Stimulated activated CD8-positive, alpha-beta memory T cell treated with anti-CD3 and anti-CD28 coated beads, Interleukin-7, amount 100 ng/mL, for 1 hour (primary cell): ENCODE measurements around the gene CRYGS.
"Not testable (repeated sequence)": the region's sequence is repeated elsewhere in the genome, so short reads cannot be mapped to it uniquely, and the experiment has no call there.

Source experiments
- DNase-seq, 2 donors: peaks; one replicate each; pipeline ENCODE4 v3.0.0-alpha.2; 2020; ENCODE audit warnings: low read depth in 2 of 2

CRYGS gene

DNA sequence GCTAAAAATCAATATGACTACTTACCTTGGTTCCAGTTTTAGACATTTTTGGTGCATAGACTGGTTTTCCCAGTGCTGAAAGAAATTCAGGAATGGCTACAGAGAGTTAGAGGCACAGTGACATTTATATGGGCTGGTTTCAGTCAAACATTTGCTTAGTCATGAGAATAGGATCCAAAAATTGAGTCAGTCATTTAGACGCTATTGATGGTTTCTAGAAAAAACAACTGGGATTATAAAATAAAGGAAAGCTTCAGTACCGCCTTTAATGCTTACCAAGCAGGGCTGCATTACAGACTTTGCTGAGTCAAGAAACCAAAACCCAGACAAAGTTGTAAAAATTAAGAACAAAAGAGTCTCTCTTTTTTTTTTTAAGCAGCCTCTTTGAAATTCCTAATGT, at the start of gene CRYGS:
Gene CRYGS, minus strand, starts transcription at position 100 of the 400 bp plus-strand sequence. Its CDS starts 54 bp downstream, at position 46.
- no peak for DNase-seq

DNA sequence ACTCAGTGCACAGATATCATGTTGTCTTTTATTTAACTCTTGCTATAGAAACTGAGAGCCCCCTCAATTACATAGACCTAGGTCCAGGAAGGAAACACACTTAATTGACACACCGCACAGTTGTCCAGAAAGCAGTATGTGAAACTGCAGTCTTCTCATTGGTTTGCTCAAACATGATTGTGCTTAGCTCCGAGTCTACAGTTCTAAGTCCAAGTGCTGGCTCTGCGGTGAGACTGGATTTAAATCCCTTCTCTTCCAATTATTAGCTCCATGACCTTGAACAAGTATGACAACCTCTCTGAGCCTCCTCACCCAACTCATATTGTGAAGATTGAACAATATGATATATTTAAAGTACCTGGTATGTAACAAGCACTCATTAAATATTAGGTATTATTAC, 49.7 kb upstream of the CRYGS start:
- no peak for DNase-seq

DNA sequence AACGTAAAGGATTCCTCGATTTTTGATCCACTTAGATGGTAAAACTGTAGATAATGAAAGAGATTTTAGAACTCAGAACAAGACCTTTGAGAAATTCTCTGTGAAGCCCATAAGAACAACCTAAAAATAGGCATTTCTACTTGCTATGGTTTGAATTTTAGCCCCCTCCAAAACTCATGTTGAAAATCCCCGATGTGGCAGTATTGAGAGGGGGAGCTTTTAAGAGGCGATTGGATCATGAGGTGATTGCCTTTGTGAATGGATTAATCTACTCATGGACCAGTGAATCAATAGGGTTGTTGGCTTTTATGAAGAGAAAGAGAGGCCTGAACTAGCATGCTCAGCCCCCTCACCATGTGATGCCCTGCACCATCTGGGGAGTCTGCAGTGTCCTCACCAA, 48.5 kb upstream of the CRYGS start:
- no peak for DNase-seq

DNA sequence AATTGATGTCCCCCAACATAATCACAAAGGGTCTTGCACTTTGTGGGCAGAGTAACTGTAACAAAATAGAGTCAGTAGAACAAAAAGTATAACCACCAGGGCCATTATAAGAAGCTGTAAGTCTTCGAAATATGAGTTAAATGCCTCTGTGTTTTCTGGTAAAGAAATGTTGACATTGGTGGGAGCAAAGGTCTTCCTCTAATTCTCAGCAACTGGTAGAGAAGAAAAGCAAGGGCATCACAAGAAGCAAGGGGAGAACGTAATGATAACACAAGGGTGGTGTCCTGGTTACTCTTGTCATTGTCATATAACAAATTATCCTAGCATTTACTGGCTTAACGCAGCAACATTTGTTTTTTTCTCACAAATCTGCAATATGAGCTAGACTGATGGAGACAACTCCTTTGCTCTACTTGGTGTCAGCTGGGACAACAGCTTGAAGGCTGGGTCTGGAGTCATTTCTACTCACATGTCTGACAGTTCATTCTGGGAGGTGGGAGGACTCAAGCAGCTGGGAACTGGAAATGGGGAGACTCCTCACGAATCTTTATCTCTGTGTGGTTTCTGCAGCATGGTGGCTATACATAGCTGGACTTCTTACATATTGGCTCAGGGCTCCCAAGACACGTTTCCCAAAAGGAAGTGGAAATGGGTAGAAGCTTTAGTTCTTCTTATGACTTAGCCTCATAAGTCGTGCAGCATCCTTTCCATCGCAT, 46.6 kb upstream of the CRYGS start:
- DNase-seq, result no peak

DNA sequence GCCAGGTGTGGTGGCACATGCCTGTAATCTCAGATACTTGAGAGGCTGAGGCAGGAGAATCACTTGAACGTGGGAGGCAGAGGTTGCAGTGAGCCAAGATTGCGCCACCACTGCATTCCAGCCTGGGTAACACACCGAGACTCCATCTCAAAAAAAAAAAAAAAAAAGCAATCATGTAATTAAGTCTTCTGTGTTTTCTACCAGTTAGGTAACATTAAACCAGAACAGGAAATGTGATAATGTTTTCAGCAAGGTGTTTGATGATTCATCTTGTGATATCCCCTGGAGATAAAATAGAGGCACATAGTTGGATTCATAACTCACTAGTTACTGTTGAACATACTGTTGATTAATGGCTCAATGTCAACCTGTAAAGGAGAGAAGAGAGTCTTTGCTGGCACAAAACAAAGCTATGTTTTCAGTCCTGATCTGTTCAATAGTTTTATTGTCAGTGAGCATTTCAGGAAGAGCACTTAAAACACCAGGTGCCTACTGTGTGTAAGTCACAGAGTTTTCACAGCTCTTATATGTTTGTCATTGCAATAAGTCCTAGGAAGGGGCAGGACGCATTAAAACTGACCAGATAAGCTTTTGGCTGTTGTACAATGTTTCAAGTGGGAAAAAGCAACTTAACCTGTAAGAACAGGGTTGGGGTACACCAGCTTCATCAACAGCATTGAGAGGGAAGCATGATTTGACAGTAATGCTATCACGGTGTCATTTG, 45.8 kb upstream of the CRYGS start:
- DNase-seq, result no peak

DNA sequence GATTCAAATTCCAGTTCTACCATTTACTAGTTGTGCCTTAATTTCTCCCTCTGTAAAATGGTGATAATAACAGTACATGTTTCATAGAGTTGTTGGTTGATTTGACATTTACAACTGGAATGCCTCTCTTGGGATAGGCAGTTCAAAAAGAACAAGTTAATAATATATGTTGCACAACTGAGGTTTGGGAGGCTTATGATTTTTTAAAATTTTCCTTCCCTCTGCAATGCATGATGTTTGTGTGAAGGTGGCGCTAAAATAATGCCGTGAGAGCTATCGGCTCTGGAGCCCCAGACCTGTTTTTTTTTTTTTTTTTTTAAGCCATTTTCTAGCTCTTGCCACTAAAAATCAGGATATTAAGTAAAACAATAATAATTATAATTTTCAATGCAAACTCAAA, 44.9 kb upstream of the CRYGS start:
- DNase-seq, result no peak

DNA sequence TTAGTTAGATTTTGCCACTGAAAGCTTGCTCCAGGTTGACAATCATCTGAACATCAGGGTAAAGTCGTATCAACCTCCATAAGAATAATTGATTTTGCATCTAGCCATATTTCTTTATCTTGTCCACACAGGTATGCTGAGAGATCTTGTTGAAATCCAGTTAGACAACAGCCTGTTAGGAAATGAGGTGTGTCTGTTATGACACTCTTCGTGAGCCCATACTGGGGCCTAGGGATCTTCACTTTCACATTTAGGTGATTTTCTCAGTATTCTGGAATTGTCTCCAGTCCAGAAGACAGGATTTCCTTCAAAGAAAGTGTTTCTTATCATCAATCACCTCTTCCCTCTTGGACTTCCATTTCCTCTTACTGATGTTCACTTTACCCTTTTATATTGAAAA, 44.5 kb upstream of the CRYGS start:
- no peak for DNase-seq

DNA sequence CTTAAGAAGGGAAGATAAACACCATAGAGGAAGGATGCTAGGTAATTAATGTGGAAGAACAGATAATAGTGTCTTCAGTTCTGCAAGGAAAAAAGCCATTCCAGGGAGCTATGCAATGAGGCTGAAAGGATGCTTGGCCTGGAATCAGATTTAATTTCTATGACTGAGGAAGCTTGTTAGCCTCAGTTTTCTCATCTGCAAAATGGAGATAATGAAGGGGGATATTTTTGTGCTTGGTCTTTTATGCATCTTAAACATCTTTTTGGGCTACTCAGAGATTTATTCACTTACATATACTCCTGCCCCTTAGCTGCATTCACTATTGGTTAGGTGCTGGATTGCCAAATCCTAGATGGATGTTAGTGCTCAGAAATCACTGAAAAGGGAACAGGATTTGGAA, 43.0 kb upstream of the CRYGS start:
- no peak for DNase-seq

DNA sequence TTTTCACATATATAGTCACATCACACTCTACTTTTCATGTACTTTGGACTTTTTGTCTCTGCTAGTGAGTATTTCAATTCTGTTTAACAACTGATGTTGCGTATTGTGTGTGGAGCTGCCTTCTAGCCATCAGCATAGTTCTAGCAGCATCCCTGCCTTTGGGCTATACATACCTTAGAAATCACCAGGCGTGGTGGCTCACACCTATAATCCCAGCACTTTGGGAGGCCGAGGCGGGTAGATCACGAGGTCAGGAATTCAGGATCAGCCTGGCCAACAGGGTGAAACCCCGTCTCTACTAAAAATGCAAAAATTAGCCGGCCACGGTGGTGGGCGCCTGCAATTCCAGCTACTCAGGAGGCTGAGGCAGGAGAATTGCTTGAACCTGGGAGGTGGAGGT, 42.1 kb upstream of the CRYGS start:
- DNase-seq, result not testable (repeated sequence)

DNA sequence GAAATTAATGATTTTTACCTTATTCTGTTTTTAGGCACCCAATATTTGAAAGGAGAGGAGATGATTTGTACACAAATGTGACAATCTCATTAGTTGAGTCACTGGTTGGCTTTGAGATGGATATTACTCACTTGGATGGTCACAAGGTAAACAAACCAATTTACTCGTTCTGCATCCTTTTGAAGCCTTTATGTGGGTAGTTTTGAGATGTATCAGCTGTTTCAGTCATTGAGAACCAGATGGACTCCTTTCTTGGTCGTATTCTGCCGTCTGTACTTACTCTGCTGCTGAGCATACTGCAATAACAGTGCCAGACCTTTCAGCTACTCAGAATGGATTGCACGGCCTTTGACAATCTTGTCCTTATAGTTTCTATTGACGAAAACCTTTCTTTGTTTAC, 39.7 kb upstream of the CRYGS start:
- DNase-seq, result no peak

DNA sequence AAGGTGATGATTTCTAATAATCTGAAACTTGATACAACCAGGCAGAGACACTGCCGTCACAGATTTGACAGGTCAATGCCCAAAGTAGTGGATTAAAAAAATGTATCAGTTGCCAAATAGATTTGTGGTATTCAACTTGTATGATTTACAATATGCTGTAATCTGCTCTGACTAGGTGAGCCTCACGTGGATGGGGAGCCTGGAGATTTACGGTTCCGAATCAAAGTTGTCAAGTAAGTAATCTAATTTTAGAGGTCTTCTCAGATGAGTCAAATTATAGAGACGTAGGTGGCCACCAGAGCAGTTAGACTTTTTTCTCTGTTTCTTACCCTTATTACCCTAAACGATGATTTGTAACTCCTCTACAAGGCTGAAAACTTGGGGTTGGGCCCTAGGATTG, 38.4 kb upstream of the CRYGS start:
- DNase-seq, result no peak

DNA sequence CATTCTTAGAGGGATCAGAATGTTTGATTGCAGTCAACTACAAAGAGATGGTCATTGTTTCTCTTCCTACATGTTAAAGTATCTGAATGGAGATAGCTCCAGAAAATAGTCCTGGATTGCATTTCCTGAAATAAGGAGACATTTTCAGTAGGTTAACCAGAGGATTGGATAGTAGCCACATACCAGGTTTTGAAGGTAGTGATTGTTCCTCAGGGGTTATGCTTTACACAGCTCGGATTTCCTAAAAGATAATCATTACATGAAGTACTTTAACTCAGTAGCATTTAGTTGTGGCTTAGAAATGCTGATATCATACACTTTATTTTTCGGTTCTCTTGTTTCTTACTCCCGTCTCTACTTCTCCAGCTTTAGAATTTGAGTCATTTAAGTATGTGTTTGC, 36.6 kb upstream of the CRYGS start:
- no peak for DNase-seq

DNA sequence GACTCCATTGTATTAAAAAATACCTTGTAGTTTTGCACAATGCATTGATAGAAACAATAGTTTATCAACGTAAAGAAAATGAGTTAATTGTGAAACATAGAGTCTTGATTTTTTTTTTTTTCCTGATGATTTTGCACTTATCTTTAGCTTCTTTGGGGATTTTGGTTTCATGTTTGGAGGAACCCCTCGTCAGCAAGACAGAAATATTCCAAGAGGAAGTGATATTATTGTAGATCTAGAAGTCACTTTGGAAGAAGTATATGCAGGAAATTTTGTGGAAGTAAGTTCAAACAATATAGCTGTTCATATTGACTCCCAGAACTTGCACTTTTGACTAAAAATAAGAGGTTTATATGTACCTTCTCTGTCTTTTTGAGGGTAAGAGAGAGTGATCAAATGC, 33.3 kb upstream of the CRYGS start:
- no peak for DNase-seq

DNA sequence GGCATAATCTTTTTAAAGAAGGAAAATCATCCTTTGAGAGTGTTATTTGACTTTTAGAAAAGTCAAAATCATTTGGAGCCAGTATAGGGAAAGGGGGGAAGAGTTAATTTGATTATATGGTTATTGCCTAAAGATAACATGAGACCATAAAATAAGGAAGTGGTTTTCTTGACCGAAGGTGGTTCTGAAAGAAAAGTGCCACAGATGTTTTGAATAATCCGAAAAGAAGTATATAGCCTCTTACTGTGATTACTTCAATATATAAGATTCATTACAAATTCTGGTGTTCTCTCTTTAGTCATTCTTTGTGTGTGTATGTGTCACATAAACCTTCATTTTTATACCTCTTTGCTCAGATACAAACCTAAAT, 27.4 kb upstream of the CRYGS start:
- no peak for DNase-seq

DNA sequence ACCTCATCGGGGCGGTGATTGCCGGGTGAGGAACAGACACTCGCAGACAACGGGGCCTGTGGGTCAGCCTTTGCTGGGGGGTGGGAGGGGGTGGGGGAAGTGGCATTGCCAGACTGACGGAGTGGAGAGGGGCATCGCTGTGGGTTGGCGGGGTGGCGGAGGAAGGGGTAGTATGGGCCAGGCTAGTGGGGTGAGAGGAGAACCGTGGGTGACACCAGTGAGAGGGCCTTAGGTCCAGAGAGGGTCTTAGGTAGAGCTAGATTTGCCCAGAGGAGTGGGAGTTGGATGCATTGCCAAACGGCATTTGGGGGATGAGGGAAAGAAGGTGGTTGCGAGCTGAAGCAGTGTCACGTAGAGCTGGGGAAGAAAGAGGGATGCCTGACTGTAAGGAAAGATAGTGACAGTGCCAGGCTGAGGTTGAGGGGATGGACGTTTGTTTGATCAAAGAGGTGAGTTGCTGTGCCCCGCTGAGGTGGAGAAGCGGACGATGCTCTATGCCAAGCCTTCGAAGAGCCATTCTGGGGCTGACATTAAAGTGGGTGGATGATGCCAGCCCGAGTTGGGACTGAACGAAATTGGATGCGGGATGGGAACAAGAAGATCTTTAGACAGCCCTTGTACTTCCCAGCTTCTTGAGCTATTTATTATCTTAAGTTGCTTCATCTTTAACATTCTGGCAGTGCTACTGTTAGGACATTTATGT, 26.9 kb upstream of the CRYGS start:
- no peak for DNase-seq

DNA sequence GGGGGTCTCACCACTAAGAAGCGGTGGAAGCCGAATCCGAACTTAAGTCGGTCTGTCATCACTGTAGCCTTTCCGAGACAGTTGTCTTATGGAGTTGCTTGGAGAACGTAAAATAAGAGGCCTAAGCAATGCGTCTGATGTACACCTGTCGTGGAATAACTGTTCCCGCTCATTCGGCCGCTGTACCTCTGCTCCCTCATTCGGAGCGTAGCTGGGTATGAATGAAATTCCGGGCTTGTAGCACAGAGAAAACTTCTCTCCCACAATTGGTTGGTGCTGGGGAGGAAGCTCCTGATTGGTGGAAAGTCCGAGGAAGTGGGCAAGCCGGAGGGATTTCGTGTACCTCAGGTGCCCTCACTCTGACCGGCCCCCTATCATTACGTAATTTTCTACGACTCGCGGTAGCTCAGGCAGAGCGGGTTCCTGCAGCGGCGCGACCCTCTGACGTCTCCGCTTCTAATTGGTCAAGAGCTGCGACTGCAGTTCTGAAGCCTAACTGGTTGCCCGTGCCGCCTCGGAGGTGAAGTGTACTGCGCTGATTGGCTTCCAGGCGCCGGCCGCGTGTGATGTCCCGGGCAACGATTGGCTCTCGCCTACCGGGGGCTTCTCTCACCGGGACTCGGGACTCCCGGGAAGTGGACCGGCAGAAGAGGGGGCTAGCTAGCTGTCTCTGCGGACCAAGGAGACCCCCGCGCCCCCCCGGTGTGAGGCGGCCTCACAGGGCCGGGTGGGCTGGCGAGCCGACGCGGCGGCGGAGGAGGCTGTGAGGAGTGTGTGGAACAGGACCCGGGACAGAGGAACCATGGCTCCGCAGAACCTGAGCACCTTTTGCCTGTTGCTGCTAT, 26.1 kb upstream of the CRYGS start, which contains the start of gene DNAJB11:
Gene DNAJB11, plus strand, starts transcription at position 625 of the 845 bp plus-strand sequence. Its CDS starts 178 bp downstream, at position 803.
- peak; percentile 96 for DNase-seq

DNA sequence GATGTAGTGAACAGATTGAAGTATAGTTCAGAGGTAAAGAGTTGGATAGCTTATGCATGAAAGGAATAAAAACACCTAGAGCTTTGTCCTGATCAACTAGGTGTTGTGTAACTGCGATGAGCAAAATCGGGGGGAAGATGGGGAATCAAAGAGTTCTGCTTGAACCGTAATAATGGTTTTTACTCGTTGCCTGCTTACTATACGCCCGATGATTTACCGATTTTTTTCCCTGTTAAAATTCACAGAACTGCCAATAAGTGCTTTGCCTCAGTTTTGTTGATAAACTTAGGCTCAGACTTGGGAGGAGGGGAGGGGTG, 25.6 kb upstream of the CRYGS start:
- DNase-seq, result no peak

DNA sequence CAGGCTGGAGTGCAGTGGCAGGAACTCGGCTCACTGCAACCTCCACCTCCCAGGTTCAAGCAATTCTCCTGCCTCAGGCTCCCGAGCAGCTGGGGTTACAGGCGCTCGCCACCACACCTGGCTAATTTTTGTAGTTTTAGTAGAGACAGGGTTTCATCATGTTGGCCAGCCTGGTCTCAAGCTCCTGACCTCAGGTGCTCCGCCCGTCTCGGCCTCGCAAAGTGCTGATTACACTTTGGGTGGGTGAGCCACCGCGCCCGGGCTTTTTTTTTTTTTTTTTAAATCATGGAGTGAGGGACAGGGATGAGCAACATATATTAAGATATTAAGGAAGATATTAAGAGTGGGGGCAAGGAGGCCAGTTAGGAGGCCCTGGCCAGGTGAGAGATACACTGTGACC, 25.2 kb upstream of the CRYGS start:
- not testable (repeated sequence) for DNase-seq

DNA sequence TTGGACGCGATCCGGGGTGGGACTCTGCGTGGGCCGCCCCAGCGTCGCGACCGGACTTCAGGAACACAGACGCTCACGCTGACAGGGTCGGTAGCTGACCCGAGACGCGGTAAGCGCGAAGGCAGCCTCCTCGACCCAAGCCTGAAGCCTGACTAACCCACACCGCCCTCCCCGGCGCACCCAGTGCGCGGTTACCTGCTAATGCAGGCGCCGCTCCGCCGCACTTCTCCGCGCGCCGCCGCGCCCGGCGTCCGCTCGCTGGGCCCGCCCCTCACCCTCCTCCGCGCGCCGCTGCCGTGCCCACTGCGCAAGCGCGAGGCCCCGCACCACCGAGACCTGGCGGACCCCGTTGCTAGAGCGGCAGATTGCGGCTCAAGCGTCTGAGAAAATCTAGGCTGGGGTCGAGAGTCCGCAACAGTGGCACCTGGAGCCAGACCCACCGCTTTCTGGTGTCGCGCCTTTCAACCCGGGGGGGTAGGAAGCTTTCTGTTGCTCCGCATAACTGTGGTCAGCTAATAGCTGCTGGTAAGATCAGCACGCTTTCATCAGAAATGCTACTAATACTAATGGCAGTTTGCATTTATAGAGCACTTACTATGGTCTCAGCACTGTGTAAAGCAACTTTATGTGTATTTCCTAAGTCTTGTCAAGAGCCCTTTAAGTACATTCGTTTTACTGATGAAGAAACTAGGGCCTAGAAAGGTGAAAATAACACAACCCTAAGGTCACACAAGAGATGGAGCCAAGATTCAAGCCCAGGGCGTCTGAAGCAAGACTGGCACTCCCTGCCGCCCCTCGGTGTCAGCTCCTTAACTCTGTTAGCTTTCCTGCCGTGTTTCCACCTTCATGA, 23.1 kb upstream of the CRYGS start, which contains the start of gene TBCCD1:
Gene TBCCD1, minus strand, starts transcription at position 268 of the 850 bp plus-strand sequence. CDS start 3,010 bp downstream, outside the sequence.
- peak; percentile 93 to 95 for DNase-seq

DNA sequence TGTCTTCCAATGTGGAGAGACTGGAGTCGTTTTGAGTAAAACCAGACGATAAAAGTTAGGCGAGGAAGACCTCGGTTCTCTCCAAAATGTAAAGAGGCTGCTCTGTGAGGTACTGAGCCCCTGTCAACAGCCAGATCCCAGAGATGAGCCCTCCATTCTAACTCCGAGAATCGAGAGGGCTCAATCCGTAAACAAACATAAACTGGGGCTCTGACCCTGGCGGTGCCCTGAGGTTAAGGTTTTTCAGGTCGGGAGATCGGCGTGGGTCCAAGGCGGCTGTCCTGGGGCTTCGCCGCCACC, 22.5 kb upstream of the CRYGS start:
- DNase-seq, result no peak

DNA sequence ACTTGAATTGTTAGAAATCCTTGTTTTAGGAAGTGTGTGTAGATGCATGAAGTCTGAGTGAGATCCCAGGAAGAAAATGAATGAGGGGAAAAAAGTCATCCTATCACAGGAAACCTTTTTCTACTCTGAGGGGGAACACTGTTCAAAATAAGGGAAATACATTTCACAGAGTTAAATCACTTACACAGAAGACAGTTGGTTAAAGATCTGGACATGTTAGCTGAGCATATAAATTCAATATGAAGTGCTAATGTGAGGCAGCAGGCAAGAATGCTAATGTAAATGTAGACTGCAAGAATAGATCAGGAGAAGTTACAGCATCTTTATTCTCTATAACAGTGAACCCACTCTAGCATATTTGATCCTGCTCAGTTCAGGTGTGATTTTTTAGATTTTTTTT, 20.4 kb upstream of the CRYGS start:
- no peak for DNase-seq
